ENCODE data around the gene NRARP.

The NRARP gene

GRCh38 chr9:137301081-137301947 lies 757 bp downstream of the NRARP start (continued):
- TF ChIP-seq ZNF16 (tag by site-specific recombination; IDR thresholded peaks at IDR 0.05; ENCODE audit: low read depth), result no peak
- no peak for TF ChIP-seq SALL2 (tag by site-specific recombination; IDR thresholded peaks at IDR 0.05; ENCODE audit: borderline replicate concordance)
- no peak for TF ChIP-seq ZNF426 (tag by site-specific recombination; IDR thresholded peaks at IDR 0.05)
- TF ChIP-seq TCF7L2 (IDR thresholded peaks at IDR 0.05; ENCODE audit: borderline replicate concordance, low read depth, low read length), result peak; percentile 61; the same call in 1 of the 2 replicates
- TF ChIP-seq KLF10 (tag by site-specific recombination; IDR thresholded peaks at IDR 0.05), result 0 out of 2 replicates have a peak, but pooled peaks have one; percentile 69
- peak; percentile 52; the same call in 1 of the 2 replicates for TF ChIP-seq ZNF24 (tag by site-specific recombination; IDR thresholded peaks at IDR 0.05)
- TF ChIP-seq ZNF169 (tag by site-specific recombination; IDR thresholded peaks at IDR 0.05), result peak; percentile 82; the same call in 1 of the 2 replicates
- no peak for TF ChIP-seq ZNF114 (tag by site-specific recombination; IDR thresholded peaks at IDR 0.05)
- TF ChIP-seq ZNF211 (tag by site-specific recombination; IDR thresholded peaks at IDR 0.05; ENCODE audit: low read depth), result no peak
- TF ChIP-seq KLF16 (tag by site-specific recombination; IDR thresholded peaks at IDR 0.05), result peak; percentile 69
- peak; percentile 35; the same call in 1 of the 2 replicates for TF ChIP-seq ZSCAN30 (tag by site-specific recombination; IDR thresholded peaks at IDR 0.05)
- peak; percentile 25; the same call in 1 of the 2 replicates for TF ChIP-seq KLF1 (tag by site-specific recombination; IDR thresholded peaks at IDR 0.05)
- no peak for TF ChIP-seq ZNF37A (tag by site-specific recombination; IDR thresholded peaks at IDR 0.05)
- peak; percentile 46; the same call in 1 of the 2 replicates for TF ChIP-seq KLF8 (tag by site-specific recombination; IDR thresholded peaks at IDR 0.05)
- TF ChIP-seq ZBTB11 (tag by site-specific recombination; conservative IDR thresholded peaks at IDR 0.05; ENCODE audit: low read depth), result 0 out of 2 replicates have a peak, but pooled peaks have one; percentile 18
- TF ChIP-seq ZNF155 (tag by site-specific recombination; IDR thresholded peaks at IDR 0.05), result no peak
- TF ChIP-seq ZBTB44 (tag by site-specific recombination; IDR thresholded peaks at IDR 0.05), result 0 out of 2 replicates have a peak, but pooled peaks have one; percentile 3
- TF ChIP-seq GLIS2 (tag by site-specific recombination; IDR thresholded peaks at IDR 0.05), result no peak
- TF ChIP-seq ZNF596 (tag by site-specific recombination; IDR thresholded peaks at IDR 0.05), result no peak
- peak; percentile 51; the same call in 1 of the 2 replicates for TF ChIP-seq ZNF76 (tag by site-specific recombination; IDR thresholded peaks at IDR 0.05; ENCODE audit: borderline replicate concordance, low read depth)
- TF ChIP-seq ZNF558 (tag by site-specific recombination; IDR thresholded peaks at IDR 0.05), result no peak
- peak; percentile 89 for TF ChIP-seq ZNF600 (tag by site-specific recombination; IDR thresholded peaks at IDR 0.05)
- TF ChIP-seq ZNF146 (tag by site-specific recombination; IDR thresholded peaks at IDR 0.05), result no peak
- TF ChIP-seq ZNF335 (tag by site-specific recombination; conservative IDR thresholded peaks at IDR 0.05), result peak; percentile 46; the same call in 1 of the 2 replicates
- TF ChIP-seq ZNF140 (tag by site-specific recombination; IDR thresholded peaks at IDR 0.05), result no peak
- TF ChIP-seq IKZF3 (tag by site-specific recombination; IDR thresholded peaks at IDR 0.05), result 0 out of 2 replicates have a peak, but pooled peaks have one; percentile 52
- TF ChIP-seq ZFHX2 (tag by site-specific recombination; conservative IDR thresholded peaks at IDR 0.05), result peak; percentile 3; the same call in 1 of the 2 replicates
- no peak for TF ChIP-seq REST (tag by site-specific recombination; IDR thresholded peaks at IDR 0.05)
- 0 out of 2 replicates have a peak, but pooled peaks have one; percentile 10 for TF ChIP-seq ZNF133 (tag by site-specific recombination; IDR thresholded peaks at IDR 0.05)
- TF ChIP-seq ZNF473 (tag by site-specific recombination; IDR thresholded peaks at IDR 0.05), result no peak
- no peak for TF ChIP-seq ZBTB21 (tag by site-specific recombination; IDR thresholded peaks at IDR 0.05)
- TF ChIP-seq REPIN1 (tag by site-specific recombination; IDR thresholded peaks at IDR 0.05; ENCODE audit: low read depth), result no peak; the same call in 1 of the 2 replicates
